Measurements from ENCODE around the gene ANKRD44. TPM values are rescaled to one million over a fixed set of nuclear protein-coding genes. Genes with fewer than 3 reads are reported as not detected.

The ANKRD44 gene
- total and polyA plus RNA-seq, 2 of the 8 experiments (the other 6 are each of a cell fraction or from before 2014, with no cell fraction given): 1.2 to 1.3 TPM

- no peaks in the 10 kb centered on the region for H4K20me1 ChIP-seq (replicated peaks in 1 of 2; ENCODE audit: control insufficient read depth in 1 of 2, insufficient read depth in 2 of 2, low read length in 2 of 2)
- no peak overlapping the region for H3K4me2 ChIP-seq (ENCODE audit: insufficient read depth in 1 of 2, low read depth in 2 of 2, low read length in 2 of 2)
- no peak overlapping the region for H2AK5ac ChIP-seq (ENCODE audit: low read depth, low read length)
- no peak overlapping the region for H4K8ac ChIP-seq (ENCODE audit: extremely low read depth, insufficient read depth, low read length)
- no peak overlapping the region for H4K5ac ChIP-seq (ENCODE audit: insufficient read length, low read depth, low read length)
- no peaks in the 10 kb centered on the region for H3K79me1 ChIP-seq (ENCODE audit: low read depth, low read length)
- no peak overlapping the region for H2BK15ac ChIP-seq (ENCODE audit: low read length)
- H3K4me3 ChIP-seq (ENCODE audit: extremely low read depth in 1 of 4, insufficient read depth in 2 of 4, low read depth in 3 of 4, low read length in 4 of 4): no peak overlapping the region
- no peak overlapping the region for H2BK5ac ChIP-seq (ENCODE audit: low read depth, low read length)
- H3K9ac ChIP-seq (replicated peaks in 1 of 4; ENCODE audit: extremely low read depth in 1 of 4, low read depth in 3 of 4, low read length in 3 of 4): no peak overlapping the region
- no peaks in the 10 kb centered on the region for H3K23me2 ChIP-seq (ENCODE audit: low read depth, low read length)
- no peak overlapping the region for H3K27ac ChIP-seq (ENCODE audit: low read depth, low read length)
- 28% methylated on average over 3 of the region's 3 CpGs; no CpG with 5 or more reads in 1 of the 2 experiments for WGBS, 2 experiments (ENCODE audit: extremely low coverage in 1 of 2, insufficient coverage in 1 of 2, insufficient read length in 1 of 2, insufficient replicate concordance in 2 of 2, low coverage in 1 of 2, low lambda C conversion rate in 2 of 2, missing lambda C conversion rate in 1 of 2)
- no peaks in the 10 kb centered on the region for H3K9me3 ChIP-seq (ENCODE audit: insufficient read depth in 2 of 2, low read depth in 1 of 2, low read length in 1 of 2)
- POLR2A ChIA-PET (ENCODE audit: partially characterized antibody): no interaction called here
- no peak overlapping the region for H3K18ac ChIP-seq (ENCODE audit: extremely low read depth, low read length)
- no peak overlapping the region for H2AFZ ChIP-seq (ENCODE audit: low read length)
- no peak overlapping the region for H2BK20ac ChIP-seq (ENCODE audit: low read length)
- no peaks in the 10 kb centered on the region for H3K79me2 ChIP-seq (ENCODE audit: control insufficient read depth in 1 of 2, insufficient read depth in 2 of 2, low read length in 2 of 2)
- no peak overlapping the region for H2BK120ac ChIP-seq (replicated peaks; ENCODE audit: low read depth, low read length)
- H3K4ac ChIP-seq (replicated peaks; ENCODE audit: insufficient read length, low read depth, low read length): no peak overlapping the region
- H4K91ac ChIP-seq (replicated peaks; ENCODE audit: insufficient read length, low read length): no peak overlapping the region
- CTCF ChIA-PET (ENCODE audit: partially characterized antibody): interaction anchor here (0.9 to 10.8 kb wide), 4 partner anchors 18 to 133 kb away, joined by 3 to 63 read pairs (median 6); no protein-coding TSS in a partner anchor
- no peak overlapping the region for H3K56ac ChIP-seq (replicated peaks; ENCODE audit: insufficient read length, low read depth, low read length)
- H2BK12ac ChIP-seq (ENCODE audit: low read depth, low read length): no peak overlapping the region
- no peaks in the 10 kb centered on the region for H3K4me1 ChIP-seq (replicated peaks in 1 of 4; ENCODE audit: control insufficient read depth in 3 of 4, insufficient read depth in 4 of 4, low read length in 3 of 4)
- FAIRE-seq (no peak), DNase-seq (ENCODE audit: low read depth in 1 of 2, low spot score in 2 of 2) (no peak)
- H3K14ac ChIP-seq (ENCODE audit: insufficient read length): no peak overlapping the region
- H3K36me3 ChIP-seq (ENCODE audit: control insufficient read depth in 2 of 4, insufficient read depth in 4 of 4, low read length in 3 of 4): no peaks in the 10 kb centered on the region
- no peak overlapping the region for H3K23ac ChIP-seq (ENCODE audit: insufficient read length)
- H3K27me3 ChIP-seq (replicated peaks in 1 of 4; ENCODE audit: control insufficient read depth in 3 of 4, extremely low read depth in 1 of 4, insufficient read depth in 3 of 4, low read length in 3 of 4): peaks cover 0 to 1% (median 0%) of the 10 kb centered on the region in 4 experiments; a peak in 1 of 7 replicates
- TF ChIP-seq RFX5 (IDR thresholded peaks at IDR 0.05; ENCODE audit: borderline replicate concordance, low read depth, low read length) (no peak), EZH2 (IDR thresholded peaks at IDR 0.05; ENCODE audit: low read depth, low read length, severe bottlenecking) (no peak), SP1 (IDR thresholded peaks at IDR 0.05; ENCODE audit: low read depth, low read length) (no peak), JUN (IDR thresholded peaks at IDR 0.05; ENCODE audit: low read depth, low read length) (no peak), KDM4A (IDR thresholded peaks at IDR 0.05; ENCODE audit: low read depth, low read length, severe bottlenecking) (no peak), HDAC2 (IDR thresholded peaks at IDR 0.05; ENCODE audit: borderline replicate concordance in 1 of 2, low read depth in 2 of 2, low read length in 2 of 2) (no peak), ATF2 (IDR thresholded peaks at IDR 0.05; ENCODE audit: low read length) (no peak), MAX (IDR thresholded peaks at IDR 0.05) (no peak), CBX8 (IDR thresholded peaks at IDR 0.05; ENCODE audit: borderline replicate concordance, low read depth, low read length) (no peak), RBBP5 (IDR thresholded peaks at IDR 0.05; ENCODE audit: borderline replicate concordance, low read depth, low read length) (no peak), TEAD4 (IDR thresholded peaks at IDR 0.05; ENCODE audit: low read depth, low read length) (no peak), POU5F1 (IDR thresholded peaks at IDR 0.05; ENCODE audit: low read depth, low read length) (no peak)
These were observed 101.7 kb downstream of the ANKRD44 start for GRCh38 chr2:197208841-197209240.

Data from H1 (cell line).